M059J (cell line): ENCODE data around the gene SELENOP. TPM values are rescaled to one million over a fixed set of nuclear protein-coding genes. Genes with fewer than 3 reads are reported as not detected.

ENCODE experiments used
- total RNA-seq: library from RNA; depleted of rRNA; stranded (reverse); fragments of >200 nt; shearing (Covaris generic); gene quantifications from 2 replicates; pipeline ENCODE4 v1.2.3, GENCODE V29; 2014; rRNA removed

The SELENOP gene
- total RNA-seq, 1 experiment from 2014 or later, result 20.1 TPM

Other genes with a start within 250 kb of the SELENOP start
- gene CCDC152, start 55.1 kb downstream of the SELENOP start, total RNA-seq, result 1.6 and 3.0 TPM in 2 replicates
- gene ANXA2R, start 228.4 kb upstream of the SELENOP start, total RNA-seq, result 0.25 and 1.4 TPM in 2 replicates